H1 (cell line): ENCODE data around the gene SLIT3.

Experiments
- BRCA1 ChIP-seq: IDR thresholded peaks from 2 replicates; pipeline ENCODE4 v1.6.1; 2012; ENCODE audit warnings: low read depth, low read length, improper control_type of control experiment
- CTCF ChIP-seq, 3 experiments: IDR thresholded peaks; 1 replicate in 2 of 3; 2 replicates in 1 of 3; pipeline versions ENCODE4 v1.5.1 to v1.6.1; 2011; ENCODE audit warnings: low read length in 3 of 3, mild to moderate bottlenecking in 3 of 3, inconsistent platforms in 2 of 3, low read depth in 1 of 3, moderate library complexity in 1 of 3; ENCODE audit not compliant: insufficient read depth in 1 of 3; ENCODE audit errors: control extremely low read depth in 1 of 3
- HDAC2 ChIP-seq, 2 experiments: fragments of 300-600 bp in 1 of 2; sonication (generic) in 1 of 2; IDR thresholded peaks; 2 replicates each; pipeline ENCODE4 v1.6.1; 2011 to 2012; ENCODE audit warnings: low read depth in 2 of 2, low read length in 2 of 2, mild to moderate bottlenecking in 2 of 2, moderate library complexity in 2 of 2, borderline replicate concordance in 1 of 2, inconsistent platforms in 1 of 2
- POLR2AphosphoS5 ChIP-seq: IDR thresholded peaks from 2 replicates; pipeline ENCODE4 v1.6.1; 2011; ENCODE audit warnings: low read depth, low read length
- RXRA ChIP-seq: IDR thresholded peaks from 2 replicates; pipeline ENCODE4 v1.6.1; 2011; ENCODE audit warnings: low read depth, mild to moderate bottlenecking, low read length, moderate library complexity; ENCODE audit not compliant: insufficient read depth

GRCh38 chr5:169125571-169125970 is 175.4 kb downstream of the SLIT3 start:
- TF ChIP-seq HDAC2 (IDR thresholded peaks at IDR 0.05; ENCODE audit: borderline replicate concordance in 1 of 2, low read depth in 2 of 2, low read length in 2 of 2) (no peak), POLR2AphosphoS5 (no peak), RXRA (no peak), CTCF (IDR thresholded peaks at IDR 0.05; ENCODE audit: control extremely low read depth in 1 of 3, insufficient read depth in 1 of 3, low read depth in 1 of 3, low read length in 3 of 3) (no peak), BRCA1 (no peak)
